HT1080 (cell line): ENCODE measurements around the gene NCOA7. TPM values are rescaled to one million over a fixed set of nuclear protein-coding genes. Genes with fewer than 3 reads are reported as not detected.

Experiments
- DNase-seq: peaks from one replicate; pipeline ENCODE4 v3.0.0-alpha.2; 2015; ENCODE audit warnings: low read depth
- total RNA-seq: library from RNA; depleted of rRNA; stranded (reverse); fragments of >200 nt; shearing (Covaris generic); gene quantifications from 2 replicates; pipeline ENCODE4 v1.2.3, GENCODE V29; 2014

Gene NCOA7
- total RNA-seq, 1 experiment from 2014 or later, result 5.0 TPM

- no peak for DNase-seq
Measured at GRCh38 chr6:125810445-125810844, 19.7 kb downstream of the NCOA7 start.

GRCh38 chr6:125811259-125811658 is 20.5 kb downstream of the NCOA7 start:
- no peak for DNase-seq

GRCh38 chr6:125812394-125813292 is 21.9 kb downstream of the NCOA7 start:
- peak; percentile 91 for DNase-seq

GRCh38 chr6:125814481-125814880 is 23.7 kb downstream of the NCOA7 start:
- DNase-seq, result no peak

- DNase-seq, result no peak
Measured at GRCh38 chr6:125815080-125815910, 24.5 kb downstream of the NCOA7 start.

- DNase-seq, result no peak
Measured at GRCh38 chr6:125816828-125817280, 26.1 kb downstream of the NCOA7 start.

GRCh38 chr6:125818225-125818657 is 27.5 kb downstream of the NCOA7 start:
- DNase-seq, result no peak

- DNase-seq, result no peak
Measured at GRCh38 chr6:125818772-125819260, 28.1 kb downstream of the NCOA7 start.

- DNase-seq, result no peak
Measured at GRCh38 chr6:125819535-125820326, 29.0 kb downstream of the NCOA7 start.

GRCh38 chr6:125821825-125822281 is 31.1 kb downstream of the NCOA7 start:
- DNase-seq, result no peak

- no peak for DNase-seq
Measured at GRCh38 chr6:125823180-125823579, 32.4 kb downstream of the NCOA7 start.

GRCh38 chr6:125824946-125825771 is 34.4 kb downstream of the NCOA7 start:
- no peak for DNase-seq

GRCh38 chr6:125826695-125827463 is 36.1 kb downstream of the NCOA7 start:
- DNase-seq, result no peak

GRCh38 chr6:125827788-125828320 is 37.1 kb downstream of the NCOA7 start:
- no peak for DNase-seq

GRCh38 chr6:125828476-125829039 is 37.8 kb downstream of the NCOA7 start:
- no peak for DNase-seq

- no peak for DNase-seq
Measured at GRCh38 chr6:125829433-125829832, 38.7 kb downstream of the NCOA7 start.

GRCh38 chr6:125831659-125832058 is 40.9 kb downstream of the NCOA7 start:
- DNase-seq, result no peak

- DNase-seq, result no peak
Measured at GRCh38 chr6:125832391-125833117, 41.8 kb downstream of the NCOA7 start.
